Stimulated activated CD4-positive, alpha-beta T cell treated with anti-CD3 and anti-CD28 coated beads, Interleukin-4, amount 100 ng/mL, for 24 hours (primary cell): Measurements from ENCODE around the gene TNKS1BP1.
"Not testable (repeated sequence)": the region's sequence is repeated elsewhere in the genome, so short reads cannot be mapped to it uniquely, and the experiment has no call there.

Experiments used
- DNase-seq: peaks from one replicate; pipeline ENCODE4 v3.0.0-alpha.2; 2020

Gene TNKS1BP1

GRCh38 chr11:57324886-57325734, at the start of gene TNKS1BP1:
Gene TNKS1BP1, minus strand, starts transcription at chr11:57324952. Its CDS starts 3,067 bp downstream, at chr11:57321885.
- peak; percentile 93 for DNase-seq

DNA sequence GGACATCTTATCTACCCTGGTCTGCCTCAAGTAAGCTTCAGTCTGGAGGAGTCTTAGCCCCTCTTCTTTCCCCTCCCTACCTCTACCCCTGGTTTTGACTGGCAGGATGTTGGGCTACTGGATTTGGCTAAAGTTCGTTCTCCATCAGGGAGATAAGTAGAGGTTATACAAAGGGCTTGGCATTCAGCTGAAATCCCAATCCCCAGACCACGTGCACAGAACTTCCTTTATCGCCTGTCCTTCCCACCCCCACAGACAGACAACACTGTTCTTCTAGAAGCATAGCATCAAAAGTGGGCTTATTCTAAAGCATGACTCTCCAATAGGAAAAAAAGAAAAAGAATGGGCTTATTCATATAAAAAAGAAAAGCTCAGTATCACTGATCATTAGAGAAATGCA, 48.4 kb upstream of the TNKS1BP1 start:
- no peak for DNase-seq

DNA sequence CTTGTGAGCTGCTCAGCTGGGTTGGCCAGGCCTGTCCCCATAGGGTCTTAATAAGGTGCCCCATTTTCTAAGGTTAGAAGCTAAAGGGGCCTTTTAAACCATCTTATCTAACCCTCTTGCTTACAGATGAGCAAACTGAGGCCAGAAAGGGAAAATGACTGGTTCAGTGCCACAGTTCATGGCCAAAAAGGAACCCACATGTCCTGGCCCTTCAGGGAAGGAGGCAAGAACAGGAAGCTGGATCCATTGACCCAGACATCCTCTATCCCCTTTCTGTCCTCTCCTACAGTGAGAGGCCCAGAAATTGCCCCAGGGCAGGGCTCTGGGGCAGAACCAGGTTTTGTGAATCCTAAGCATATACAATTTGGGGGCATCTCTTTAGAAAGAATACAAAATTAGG, 46.2 kb upstream of the TNKS1BP1 start:
- no peak for DNase-seq

GRCh38 chr11:57370251-57370650, 45.5 kb upstream of the TNKS1BP1 start:
- DNase-seq, result no peak

DNA sequence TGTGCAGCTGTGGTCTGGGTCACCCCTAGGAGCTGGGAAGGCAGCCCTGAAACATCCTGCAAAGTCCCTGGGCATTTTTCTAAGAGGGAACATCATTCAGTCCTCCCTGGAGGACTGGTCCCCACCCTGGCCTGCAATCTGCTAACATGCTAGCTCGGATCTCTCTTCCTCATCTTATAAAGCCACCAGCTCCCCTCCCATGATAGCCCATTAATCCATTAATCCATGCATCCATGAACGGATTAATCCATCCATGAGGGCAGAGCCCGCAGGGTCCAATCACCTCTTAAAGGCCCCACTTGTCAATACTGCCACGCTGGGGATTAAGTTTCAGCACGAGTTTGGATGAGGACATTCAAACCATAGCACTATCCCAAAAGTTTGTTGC, 44.1 kb upstream of the TNKS1BP1 start:
- no peak for DNase-seq

GRCh38 chr11:57368106-57368844, 43.5 kb upstream of the TNKS1BP1 start:
- DNase-seq, result no peak

DNA sequence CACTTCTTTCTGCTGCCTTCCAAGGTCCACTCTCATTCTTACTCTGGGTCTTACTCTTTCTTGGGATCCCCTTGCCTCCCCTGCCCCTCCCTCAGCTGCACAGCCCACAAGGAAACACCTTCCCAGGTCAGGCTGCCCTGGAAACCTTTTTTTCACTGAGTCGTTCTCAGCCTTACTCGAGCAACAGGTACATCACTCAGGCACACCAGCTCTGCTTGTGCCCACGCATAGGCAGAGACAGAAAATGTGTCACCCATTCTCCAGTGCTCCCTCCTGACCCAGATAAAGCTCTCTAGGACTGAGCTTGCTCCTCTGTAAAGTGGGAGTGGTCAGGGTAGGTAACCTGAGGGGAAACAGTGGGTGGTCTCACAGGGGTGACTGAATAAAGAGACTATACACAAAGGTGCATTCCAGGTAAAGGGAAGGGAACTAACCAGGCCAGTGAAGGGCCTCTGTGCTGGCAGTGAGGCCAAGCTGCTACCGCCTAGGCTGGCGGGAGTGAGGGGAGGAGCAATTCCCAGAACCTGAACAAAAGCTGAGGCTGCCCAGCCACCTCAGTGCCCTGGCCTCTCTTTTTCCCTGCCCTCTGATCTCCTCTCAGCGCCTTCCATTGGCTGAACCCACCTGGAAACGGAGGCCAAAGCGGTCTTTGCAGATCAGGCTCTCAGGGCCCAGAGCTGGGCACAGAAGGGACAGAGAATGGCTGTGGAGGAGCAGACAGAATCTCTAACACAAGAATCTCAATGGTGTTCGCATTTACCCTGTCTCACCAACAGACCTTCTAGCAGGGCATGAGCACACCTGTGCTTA, 40.3 kb upstream of the TNKS1BP1 start:
- DNase-seq, result no peak

GRCh38 chr11:57363131-57364080, 38.7 kb upstream of the TNKS1BP1 start:
- no peak for DNase-seq

DNA sequence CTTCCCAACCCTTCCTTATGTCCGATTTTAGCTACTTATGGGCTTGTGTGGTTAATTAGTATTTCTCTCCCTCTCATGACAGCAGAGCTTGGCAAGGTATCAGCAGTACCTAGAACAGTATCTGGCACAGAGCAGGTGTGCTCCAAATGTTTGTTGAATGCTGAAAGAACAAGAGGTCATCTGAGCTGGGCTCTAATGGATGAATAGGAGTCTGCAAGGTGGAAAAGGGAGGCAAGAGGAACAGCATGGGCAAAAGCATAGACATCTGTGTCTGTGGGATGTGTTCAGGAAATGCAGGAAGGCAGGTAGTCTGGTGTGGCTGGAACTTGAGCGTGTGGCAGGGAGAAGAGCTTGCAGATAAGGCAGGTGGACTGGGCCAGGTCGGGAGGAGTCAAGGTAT, 37.2 kb upstream of the TNKS1BP1 start:
- DNase-seq, result no peak

GRCh38 chr11:57361420-57361819, 36.7 kb upstream of the TNKS1BP1 start:
- DNase-seq, result not testable (repeated sequence)

- no peak for DNase-seq
These were observed 36.2 kb upstream of the TNKS1BP1 start for GRCh38 chr11:57360991-57361390.

- DNase-seq, result no peak
These were observed 35.3 kb upstream of the TNKS1BP1 start for GRCh38 chr11:57359896-57360690.

DNA sequence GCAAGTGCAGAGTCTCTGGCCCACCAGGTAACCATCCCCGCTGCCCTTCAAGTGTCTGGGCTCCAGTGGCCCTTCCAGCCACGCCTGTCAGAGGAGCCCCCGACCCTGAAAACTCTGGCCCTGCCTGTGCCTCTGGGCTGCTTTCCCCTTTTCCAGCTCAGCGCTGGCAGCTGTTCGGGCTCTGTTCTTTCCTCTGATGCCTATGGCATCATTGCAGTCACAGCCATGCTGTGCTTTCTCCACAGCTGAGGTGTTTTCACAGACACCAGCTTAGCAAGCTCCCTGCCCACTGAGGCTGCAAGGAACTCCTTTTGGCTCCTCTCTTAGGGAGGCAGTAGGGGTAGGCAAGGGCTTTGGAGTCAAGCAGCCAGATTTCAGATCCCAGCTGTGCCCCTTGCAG, 34.6 kb upstream of the TNKS1BP1 start:
- no peak for DNase-seq

DNA sequence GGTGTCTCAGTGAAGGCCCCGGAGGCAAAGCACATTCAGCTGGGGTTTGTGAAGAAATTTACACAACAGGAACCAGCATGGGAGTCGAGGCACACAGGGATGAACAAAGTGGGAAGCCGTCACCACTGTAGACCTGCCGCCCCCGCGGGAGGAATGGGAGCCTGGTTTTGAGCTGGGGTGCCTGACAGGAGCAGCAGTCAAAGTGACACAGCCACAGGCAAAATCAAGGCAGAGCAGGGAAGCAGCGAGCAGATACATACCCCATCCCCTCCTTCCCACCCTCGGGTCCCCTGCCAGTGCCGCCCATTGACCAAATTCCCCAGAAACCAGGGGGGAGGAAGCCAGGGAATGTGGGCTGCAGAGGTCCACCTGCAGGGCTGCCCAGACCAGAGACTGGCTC, 34.2 kb upstream of the TNKS1BP1 start:
- no peak for DNase-seq

DNA sequence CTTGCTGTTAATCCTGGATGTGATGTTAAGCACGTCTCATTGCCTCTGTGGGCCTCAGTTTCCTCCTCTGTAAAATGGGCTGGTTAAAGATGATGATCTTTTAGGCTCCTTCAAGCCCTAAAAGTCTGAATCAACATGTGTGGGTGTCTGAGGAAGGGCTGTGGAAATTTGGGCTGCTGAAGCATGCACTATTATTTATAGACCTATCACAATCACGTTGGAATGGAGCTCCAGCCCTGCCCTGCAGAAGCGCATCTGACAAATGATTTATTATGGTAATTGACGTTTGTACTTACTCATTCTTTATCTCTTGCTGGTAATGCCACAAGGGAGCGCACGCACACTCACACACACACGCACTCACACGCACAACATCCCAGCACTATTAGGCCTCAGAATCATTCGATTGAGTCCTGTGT, 33.8 kb upstream of the TNKS1BP1 start:
- DNase-seq, result no peak

- DNase-seq, result no peak
These were observed 33.1 kb upstream of the TNKS1BP1 start for GRCh38 chr11:57357856-57358255.

DNA sequence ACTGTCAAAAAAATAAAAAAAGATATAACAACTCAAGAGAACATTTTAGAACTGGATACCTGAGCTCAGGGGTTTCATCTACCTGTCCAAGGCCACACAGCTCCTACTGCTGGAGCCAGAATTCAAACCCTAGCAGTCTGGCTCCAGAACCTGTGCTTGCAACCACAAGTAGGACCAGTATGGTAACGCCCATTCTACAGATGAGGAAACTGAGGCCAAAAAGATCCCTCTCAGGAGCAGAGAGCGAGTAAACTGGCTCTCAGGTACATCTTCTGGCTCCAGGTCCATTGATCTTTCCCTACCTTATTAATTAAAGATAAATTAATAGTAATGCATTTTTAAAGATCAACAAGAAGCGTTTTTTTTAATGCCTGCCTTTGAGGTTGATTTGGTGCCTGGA, 32.6 kb upstream of the TNKS1BP1 start:
- no peak for DNase-seq

DNA sequence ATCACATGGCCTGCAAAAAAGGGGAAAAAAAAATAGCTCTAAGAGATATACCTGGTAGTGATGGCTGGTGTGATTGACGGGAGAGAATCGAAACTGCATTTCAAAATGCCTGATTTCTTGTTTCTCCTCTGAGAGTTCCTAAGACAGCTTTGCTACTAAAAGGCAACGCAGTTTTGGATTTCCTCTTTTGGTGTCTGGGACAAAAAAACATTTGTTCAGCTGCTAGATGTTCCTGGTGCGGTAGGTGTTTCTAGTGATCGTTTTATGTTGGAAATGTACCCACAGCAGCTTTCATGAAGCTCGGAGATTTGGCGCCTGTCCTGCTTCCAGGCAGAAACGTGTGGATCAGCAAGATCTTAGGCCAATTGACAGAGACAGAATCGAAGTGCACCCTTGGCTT, 31.5 kb upstream of the TNKS1BP1 start:
- DNase-seq, result no peak

- no peak for DNase-seq
These were observed 29.9 kb upstream of the TNKS1BP1 start for GRCh38 chr11:57354699-57355098.

- DNase-seq, result no peak
These were observed 29.1 kb upstream of the TNKS1BP1 start for GRCh38 chr11:57353852-57354251.

DNA sequence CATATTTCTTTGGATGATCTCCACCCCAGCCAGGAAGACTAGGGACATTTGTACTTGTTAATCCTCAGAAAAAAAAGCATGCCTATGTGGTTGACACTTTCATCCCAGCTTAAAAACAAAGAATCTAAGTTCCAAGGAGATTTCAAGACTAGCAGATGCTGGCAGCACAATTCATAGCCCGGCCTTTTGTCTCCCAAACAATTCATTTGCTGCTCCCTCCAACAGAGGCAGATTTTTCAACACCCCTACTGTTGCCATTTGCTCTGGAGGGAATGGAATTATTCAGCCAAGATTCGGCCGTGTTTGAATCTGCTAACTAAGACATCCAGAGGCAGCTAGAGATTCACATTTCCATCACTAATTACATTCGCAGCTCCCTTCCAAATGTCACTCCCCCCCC, 28.7 kb upstream of the TNKS1BP1 start:
- no peak for DNase-seq
